HuH-7.5 (cell line): Measurements from ENCODE around the gene MYH11.
"Not testable (repeated sequence)": the region's sequence is repeated elsewhere in the genome, so short reads cannot be mapped to it uniquely, and the experiment has no call there.

Experiments used
- DNase-seq: peaks from one replicate; pipeline ENCODE4 v3.0.0; 2011; ENCODE audit warnings: low spot score

MYH11 gene

GRCh38 chr16:15749985-15750384 lies 106.8 kb downstream of the MYH11 start:
- no peak for DNase-seq

- DNase-seq, result no peak
Observed at GRCh38 chr16:15749371-15749770, 107.5 kb downstream of the MYH11 start.

DNA sequence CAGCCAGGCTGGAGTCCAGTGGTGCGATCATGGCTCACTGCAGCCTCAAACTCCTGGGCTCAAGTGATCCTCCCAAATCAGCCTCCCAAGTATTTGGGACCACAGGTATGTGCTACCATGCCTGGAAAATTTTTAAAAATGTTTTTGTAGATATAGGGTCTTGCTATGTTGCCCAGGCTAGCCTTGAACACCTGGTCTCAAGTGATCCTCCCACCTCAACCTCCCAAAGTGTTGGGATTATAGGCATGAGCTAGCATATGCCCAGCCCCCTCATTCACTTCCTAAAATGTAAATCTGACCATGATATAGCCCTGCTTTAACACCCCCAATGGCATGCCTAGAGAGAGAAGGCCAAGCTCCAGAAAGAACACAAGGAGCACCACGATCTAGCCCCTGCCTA lies 108.2 kb downstream of the MYH11 start:
- DNase-seq, result no peak

GRCh38 chr16:15747937-15748336 lies 108.9 kb downstream of the MYH11 start:
- DNase-seq, result no peak

- DNase-seq, result no peak
Observed at GRCh38 chr16:15746332-15746731, 110.5 kb downstream of the MYH11 start.

- DNase-seq, result no peak
Observed at GRCh38 chr16:15743657-15744056, 113.2 kb downstream of the MYH11 start.

DNA sequence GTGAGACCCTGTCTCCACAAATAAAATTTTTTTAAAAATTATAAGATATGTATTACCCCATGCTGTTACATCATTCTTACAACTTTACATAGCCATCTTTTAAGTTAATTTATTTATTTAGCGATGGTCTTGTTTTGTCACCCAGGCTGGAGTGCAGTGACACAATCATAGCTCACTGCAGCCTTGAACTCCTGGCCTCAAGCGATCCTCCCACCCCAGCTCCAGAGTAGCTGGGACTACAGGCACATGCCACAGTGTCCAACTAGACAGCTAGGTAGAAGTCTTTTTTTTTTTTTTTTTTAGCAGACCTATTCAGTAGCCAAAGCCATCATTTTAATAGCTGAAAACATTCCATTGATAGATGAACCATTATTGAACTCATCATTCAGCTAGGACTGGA lies 114.1 kb downstream of the MYH11 start:
- no peak for DNase-seq

- DNase-seq, result no peak
Observed at GRCh38 chr16:15741207-15741871, 115.5 kb downstream of the MYH11 start.

DNA sequence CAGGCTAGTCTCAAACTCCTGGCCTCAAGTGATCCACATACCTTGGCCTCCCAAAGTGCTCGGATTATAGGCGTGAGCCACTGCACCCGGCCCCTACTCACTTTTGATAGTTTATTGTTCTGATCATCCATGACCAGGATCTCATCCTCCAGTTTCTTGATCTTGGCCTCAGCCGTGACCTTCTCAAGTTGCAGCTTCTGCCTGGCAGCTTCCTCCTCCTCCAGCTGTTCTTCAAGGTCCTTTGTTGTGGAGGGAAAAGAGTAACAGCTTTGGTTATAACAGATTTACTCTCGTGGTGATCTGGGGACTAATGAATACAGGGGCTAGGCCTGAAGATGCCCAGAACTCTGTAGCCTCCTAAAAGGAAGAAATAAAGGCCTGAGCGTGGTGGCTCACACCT lies 116.9 kb downstream of the MYH11 start:
- DNase-seq, result no peak

GRCh38 chr16:15739464-15739863 lies 117.4 kb downstream of the MYH11 start:
- DNase-seq, result no peak

GRCh38 chr16:15737140-15737644 lies 119.6 kb downstream of the MYH11 start:
- no peak for DNase-seq

DNA sequence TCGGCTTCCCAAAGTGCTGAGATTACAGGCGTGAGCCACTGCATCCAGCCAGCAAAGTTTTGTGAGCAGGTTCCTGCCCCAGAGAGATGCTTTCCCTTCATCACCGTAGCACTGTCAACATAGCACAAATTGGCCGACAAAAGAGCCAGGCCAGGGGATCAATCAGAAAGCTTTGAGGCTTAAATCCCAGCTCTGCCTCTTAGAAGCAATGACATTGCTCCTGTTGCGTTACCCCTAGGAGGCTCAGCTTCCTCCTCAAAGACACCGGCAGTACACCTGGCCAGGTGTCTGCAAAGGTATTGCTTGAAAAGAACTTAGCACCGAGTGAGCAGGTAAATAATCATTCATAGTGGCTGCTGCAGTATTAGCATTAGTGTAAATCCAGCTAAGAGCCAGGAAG lies 120.3 kb downstream of the MYH11 start:
- DNase-seq, result no peak

DNA sequence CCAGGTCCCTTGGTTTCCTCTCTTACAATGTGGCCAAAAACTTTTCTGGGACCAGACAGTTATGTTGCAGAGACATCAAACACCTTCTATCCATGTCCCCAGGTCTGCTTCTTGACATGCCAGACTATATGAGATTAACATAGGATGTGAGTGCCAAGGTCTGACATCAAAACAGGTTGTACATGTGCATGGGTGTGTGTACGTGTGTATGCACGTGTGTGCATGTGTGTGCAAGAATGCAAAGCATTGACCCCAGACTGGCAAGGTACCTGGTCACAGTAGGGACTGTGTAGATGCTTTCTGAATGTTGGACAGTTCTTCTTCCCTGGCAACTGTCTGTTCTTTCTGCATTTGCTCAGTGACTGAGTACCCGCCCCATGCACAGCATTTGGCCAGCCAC lies 121.2 kb downstream of the MYH11 start:
- no peak for DNase-seq

- no peak for DNase-seq
Observed at GRCh38 chr16:15732416-15732815, 124.4 kb downstream of the MYH11 start.

GRCh38 chr16:15729152-15729551 lies 127.7 kb downstream of the MYH11 start:
- no peak for DNase-seq

GRCh38 chr16:15727697-15728096 lies 129.1 kb downstream of the MYH11 start:
- DNase-seq, result not testable (repeated sequence)

DNA sequence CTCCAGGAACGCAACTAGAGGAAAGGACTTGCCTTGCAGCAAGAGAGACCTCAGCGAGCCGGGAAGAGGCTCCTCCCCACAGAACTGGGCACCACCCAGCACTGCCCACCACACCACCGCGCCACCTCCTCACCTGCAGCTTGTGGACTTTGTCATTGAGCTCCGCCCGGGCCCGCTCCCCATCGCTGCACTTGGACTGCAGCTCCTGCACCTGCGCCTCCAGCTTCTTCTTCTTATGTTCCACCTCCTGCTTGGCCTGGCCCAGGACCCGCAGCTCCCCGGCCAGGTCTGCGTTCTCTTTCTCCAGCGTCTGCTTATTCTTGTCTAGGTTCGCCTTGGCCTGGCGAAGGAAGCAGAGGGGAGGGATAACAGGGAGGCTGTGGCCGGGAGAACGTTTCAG lies 130.1 kb downstream of the MYH11 start:
- no peak for DNase-seq

- DNase-seq, result no peak
Observed at GRCh38 chr16:15725641-15726240, 131.1 kb downstream of the MYH11 start.

GRCh38 chr16:15723808-15724207 lies 133.0 kb downstream of the MYH11 start:
- DNase-seq, result no peak

DNA sequence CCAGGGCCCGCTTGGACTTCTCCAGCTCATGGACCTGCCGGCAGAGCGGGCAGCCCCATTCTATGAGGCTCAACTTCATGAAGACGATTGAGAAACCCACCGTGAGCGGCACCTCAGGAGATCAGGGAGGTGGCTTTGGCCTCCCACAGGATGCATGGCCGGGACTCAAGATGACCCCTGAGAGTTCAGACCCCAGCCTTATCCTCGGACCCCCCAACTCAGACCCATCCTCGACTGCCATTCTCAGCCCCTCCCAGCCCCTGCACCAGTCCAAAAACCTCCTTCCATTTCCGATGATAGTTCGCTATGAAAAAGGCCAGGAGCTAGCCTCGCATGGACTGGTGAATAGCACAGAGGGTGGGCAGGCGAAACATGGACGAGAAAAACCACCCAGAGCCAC lies 135.8 kb downstream of the MYH11 start:
- no peak for DNase-seq

DNA sequence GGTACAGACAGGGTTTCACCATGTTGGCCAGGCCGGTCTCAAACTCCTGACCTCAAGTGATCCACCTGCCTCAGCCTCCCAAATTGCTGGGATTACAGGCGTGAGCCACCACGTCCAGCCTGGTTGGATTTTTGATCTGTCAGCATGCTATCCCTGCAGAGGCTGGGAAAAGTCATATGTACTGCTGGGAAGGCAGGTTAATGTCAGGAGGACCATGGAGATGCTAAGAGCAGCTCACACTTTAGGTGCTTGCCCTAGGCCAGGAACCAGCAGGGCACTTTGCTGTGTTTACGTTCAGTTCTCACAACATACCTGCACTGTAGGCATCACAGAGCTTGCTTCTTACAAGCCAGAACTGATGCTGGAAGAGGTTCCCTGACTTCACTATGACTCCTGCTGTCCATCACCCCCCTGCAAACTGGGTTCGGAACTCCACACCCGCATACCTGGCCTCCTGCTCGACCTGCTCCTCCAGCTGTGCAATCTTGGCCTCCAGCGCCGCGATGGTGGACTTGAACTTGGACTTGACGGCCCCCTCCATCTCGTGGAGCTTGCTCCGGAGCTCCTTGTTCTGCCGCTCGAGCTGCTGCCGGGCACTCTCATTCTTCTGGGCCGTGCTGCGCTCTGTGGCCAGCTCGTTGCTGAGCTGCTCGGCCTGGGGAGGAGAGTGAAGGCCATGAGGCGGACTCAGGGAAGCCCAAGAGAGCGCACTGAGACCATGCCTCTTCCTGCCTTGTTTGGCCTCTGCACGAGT lies 140.0 kb downstream of the MYH11 start:
- no peak for DNase-seq

DNA sequence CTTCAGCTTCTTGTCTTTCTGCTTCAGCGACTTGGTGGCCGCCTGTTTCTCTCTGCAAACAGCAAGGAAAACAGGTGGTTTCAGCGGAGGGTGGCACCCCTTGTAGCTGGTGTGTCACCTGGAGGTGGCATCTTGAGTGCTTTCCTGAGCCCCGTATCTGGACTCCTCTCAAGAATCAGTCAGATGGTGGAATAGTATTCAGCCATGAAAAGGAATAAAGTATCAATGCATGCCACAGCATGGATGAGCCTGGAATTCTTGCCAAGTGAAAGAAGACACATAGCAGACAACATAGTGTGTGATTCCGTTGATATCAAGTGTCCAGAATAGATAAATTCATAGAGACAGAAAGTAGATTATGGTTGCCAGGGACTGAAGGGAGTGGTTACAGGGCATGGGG lies 141.6 kb downstream of the MYH11 start:
- DNase-seq, result no peak
